ENCODE measurements around the gene PVALEF. TPM values are rescaled to one million over a fixed set of nuclear protein-coding genes. Genes with fewer than 3 reads are reported as not detected.
"Not testable (repeated sequence)": the region's sequence is repeated elsewhere in the genome, so short reads cannot be mapped to it uniquely, and the experiment has no call there.

The PVALEF gene
- total RNA-seq, 1 donor from 2014 or later = 0.29 TPM

- no peak overlapping the region for H3K27ac Mint-ChIP-seq (ENCODE audit: unreplicated experiment)
Measured at GRCh38 chr17:81223762-81224130, 58.4 kb downstream of the PVALEF start.

GRCh38 chr17:81227630-81228029 is 62.3 kb downstream of the PVALEF start:
- H3K36me3 Mint-ChIP-seq (ENCODE audit: unreplicated experiment) = peaks cover 15% of the 10 kb centered on the region
- H3K4me1 Mint-ChIP-seq (ENCODE audit: low read depth, unreplicated experiment); DNase-seq; H3K4me3 Mint-ChIP-seq (ENCODE audit: unreplicated experiment): not testable (repeated sequence)
- peak overlapping the region; percentile 1 for H3K27ac Mint-ChIP-seq (ENCODE audit: unreplicated experiment)
- H3K27me3 Mint-ChIP-seq (ENCODE audit: unreplicated experiment) = peaks cover 11% of the 10 kb centered on the region
- H3K9me3 Mint-ChIP-seq (ENCODE audit: unreplicated experiment) = peaks cover 13% of the 10 kb centered on the region

More at GRCh38 chr17:81223762-81224130, 58.4 kb downstream of the PVALEF start:
- Mint-ChIP-seq H3K4me1 (ENCODE audit: low read depth, unreplicated experiment) (peaks cover 13% of the 10 kb centered on the region), H3K4me3 (ENCODE audit: unreplicated experiment) (peak overlapping the region; percentile 91), H3K9me3 (ENCODE audit: unreplicated experiment) (peaks cover 13% of the 10 kb centered on the region), H3K36me3 (ENCODE audit: unreplicated experiment) (peaks cover 10% of the 10 kb centered on the region), H3K27me3 (ENCODE audit: unreplicated experiment) (peaks cover 4% of the 10 kb centered on the region)
- TF ChIP-seq CTCF (IDR thresholded peaks at IDR 0.05; ENCODE audit: partially characterized antibody, unreplicated experiment) = no peak
- no peak for DNase-seq

GRCh38 chr17:81228420-81228819 is 63.1 kb downstream of the PVALEF start:
- Mint-ChIP-seq H3K4me1 (ENCODE audit: low read depth, unreplicated experiment) (peaks cover 9% of the 10 kb centered on the region), H3K4me3 (ENCODE audit: unreplicated experiment) (peak overlapping the region; percentile 18), H3K27me3 (ENCODE audit: unreplicated experiment) (peaks cover 11% of the 10 kb centered on the region), H3K36me3 (ENCODE audit: unreplicated experiment) (peaks cover 15% of the 10 kb centered on the region), H3K27ac (ENCODE audit: unreplicated experiment) (peak overlapping the region; percentile 39), H3K9me3 (ENCODE audit: unreplicated experiment) (peaks cover 13% of the 10 kb centered on the region)
- no peak for TF ChIP-seq CTCF (IDR thresholded peaks at IDR 0.05; ENCODE audit: partially characterized antibody, unreplicated experiment)
- peak; percentile 12 for DNase-seq

- H3K4me1 Mint-ChIP-seq (ENCODE audit: low read depth, unreplicated experiment) = peaks cover 4% of the 10 kb centered on the region
- no peak for TF ChIP-seq CTCF (IDR thresholded peaks at IDR 0.05; ENCODE audit: partially characterized antibody, unreplicated experiment)
- H3K9me3 Mint-ChIP-seq (ENCODE audit: unreplicated experiment) = peaks cover 10% of the 10 kb centered on the region
- H3K4me3 Mint-ChIP-seq (ENCODE audit: unreplicated experiment) = no peak overlapping the region
- peaks cover 15% of the 10 kb centered on the region for H3K36me3 Mint-ChIP-seq (ENCODE audit: unreplicated experiment)
- DNase-seq = peak; percentile 23
- H3K27me3 Mint-ChIP-seq (ENCODE audit: unreplicated experiment) = peaks cover 9% of the 10 kb centered on the region
- H3K27ac Mint-ChIP-seq (ENCODE audit: unreplicated experiment) = no peak overlapping the region
Measured at GRCh38 chr17:81228834-81229665, 63.7 kb downstream of the PVALEF start.

- peaks cover 15% of the 10 kb centered on the region for H3K36me3 Mint-ChIP-seq (ENCODE audit: unreplicated experiment)
- H3K27me3 Mint-ChIP-seq (ENCODE audit: unreplicated experiment) = peaks cover 9% of the 10 kb centered on the region
- peaks cover 10% of the 10 kb centered on the region for H3K9me3 Mint-ChIP-seq (ENCODE audit: unreplicated experiment)
- no peak for TF ChIP-seq CTCF (IDR thresholded peaks at IDR 0.05; ENCODE audit: partially characterized antibody, unreplicated experiment)
- peaks cover 4% of the 10 kb centered on the region for H3K4me1 Mint-ChIP-seq (ENCODE audit: low read depth, unreplicated experiment)
- no peak overlapping the region for H3K27ac Mint-ChIP-seq (ENCODE audit: unreplicated experiment)
- peak overlapping the region; percentile 47 for H3K4me3 Mint-ChIP-seq (ENCODE audit: unreplicated experiment)
- DNase-seq = no peak
Measured at GRCh38 chr17:81229666-81229920, 64.3 kb downstream of the PVALEF start.

Data from glutamatergic neuron (in vitro differentiated cells).